ENCODE data around the gene POLA1. TPM values are rescaled to one million over a fixed set of nuclear protein-coding genes. Genes with fewer than 3 reads are reported as not detected.
"Not testable (repeated sequence)": the region's sequence is repeated elsewhere in the genome, so short reads cannot be mapped to it uniquely, and the experiment has no call there.

POLA1 gene
- polyA plus RNA-seq, 1 experiment, result 2.2 TPM

DNA sequence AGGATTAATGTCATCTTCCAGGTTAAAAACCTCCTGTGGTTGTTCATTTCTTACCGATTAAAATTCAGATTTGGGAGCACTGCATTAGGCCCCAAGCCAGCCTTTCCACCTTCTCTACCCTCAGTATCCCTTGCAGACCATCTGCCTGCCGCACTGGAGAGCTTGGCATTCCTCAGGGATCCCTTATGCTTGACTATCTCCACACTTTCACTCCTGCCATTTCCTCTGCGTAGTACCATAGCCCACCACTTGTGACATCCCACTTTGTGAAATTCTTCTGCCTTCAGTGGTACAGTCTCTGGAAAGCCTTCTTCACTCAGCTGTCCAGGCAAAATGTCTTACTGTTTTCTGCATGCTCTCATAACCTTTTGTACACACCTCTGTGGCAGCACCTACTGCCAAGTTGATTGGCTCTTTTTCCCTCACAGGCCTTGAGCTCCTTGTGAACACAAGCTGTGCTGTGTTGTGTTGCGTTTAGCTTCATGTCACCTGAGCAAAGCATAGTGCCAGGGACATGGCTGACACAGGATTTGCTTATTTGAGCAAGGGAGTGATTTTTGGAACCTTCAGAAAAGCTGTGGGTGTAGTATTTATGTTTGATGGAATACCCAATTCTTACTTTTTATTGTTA is 165.6 kb downstream of the POLA1 start:
- CTCF ChIA-PET, result interaction anchor here (3.0 kb wide), 1 partner anchor 19 kb away, joined by 14 read pairs; no protein-coding TSS in a partner anchor

DNA sequence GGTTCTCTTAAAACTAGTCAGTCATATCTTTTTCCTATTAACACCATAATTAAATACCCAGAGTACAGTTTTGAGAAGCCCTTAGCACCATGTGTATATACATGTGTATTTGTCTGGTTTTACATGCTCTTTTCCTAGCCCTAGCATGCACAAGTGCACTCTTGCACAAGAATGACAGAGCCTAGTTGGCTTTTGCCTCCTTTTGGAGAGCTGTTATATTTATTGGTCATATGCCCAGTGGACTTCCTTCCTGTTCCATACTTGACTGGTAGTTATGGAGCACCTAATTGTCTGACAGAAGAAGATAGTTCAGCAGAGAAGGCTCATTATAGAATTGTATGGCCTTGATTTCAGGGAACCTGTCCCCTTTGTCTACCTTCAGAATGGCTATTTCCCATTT is 166.4 kb downstream of the POLA1 start:
- POLR2A ChIA-PET, result no interaction called here
- TF ChIP-seq, protein P1, sequence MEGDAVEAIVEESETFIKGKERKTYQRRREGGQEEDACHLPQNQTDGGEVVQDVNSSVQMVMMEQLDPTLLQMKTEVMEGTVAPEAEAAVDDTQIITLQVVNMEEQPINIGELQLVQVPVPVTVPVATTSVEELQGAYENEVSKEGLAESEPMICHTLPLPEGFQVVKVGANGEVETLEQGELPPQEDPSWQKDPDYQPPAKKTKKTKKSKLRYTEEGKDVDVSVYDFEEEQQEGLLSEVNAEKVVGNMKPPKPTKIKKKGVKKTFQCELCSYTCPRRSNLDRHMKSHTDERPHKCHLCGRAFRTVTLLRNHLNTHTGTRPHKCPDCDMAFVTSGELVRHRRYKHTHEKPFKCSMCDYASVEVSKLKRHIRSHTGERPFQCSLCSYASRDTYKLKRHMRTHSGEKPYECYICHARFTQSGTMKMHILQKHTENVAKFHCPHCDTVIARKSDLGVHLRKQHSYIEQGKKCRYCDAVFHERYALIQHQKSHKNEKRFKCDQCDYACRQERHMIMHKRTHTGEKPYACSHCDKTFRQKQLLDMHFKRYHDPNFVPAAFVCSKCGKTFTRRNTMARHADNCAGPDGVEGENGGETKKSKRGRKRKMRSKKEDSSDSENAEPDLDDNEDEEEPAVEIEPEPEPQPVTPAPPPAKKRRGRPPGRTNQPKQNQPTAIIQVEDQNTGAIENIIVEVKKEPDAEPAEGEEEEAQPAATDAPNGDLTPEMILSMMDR (IDR thresholded peaks at IDR 0.05; ENCODE audit: low read depth, low read length), result no peak
- H3K27ac ChIP-seq (ENCODE audit: low read depth, low read length), result no peak overlapping the region
- H3K27me3 ChIP-seq (ENCODE audit: control insufficient read depth, insufficient read depth, low read length), result no peaks in the 10 kb centered on the region
- no peak overlapping the region for H3K4me3 ChIP-seq (ENCODE audit: low read depth, low read length)
- H3K9me3 ChIP-seq (ENCODE audit: control insufficient read depth, insufficient read depth, low read length), result no peaks in the 10 kb centered on the region
- no peak for DNase-seq (ENCODE audit: low read depth, low spot score)
- CTCF ChIA-PET, result interaction anchor here (3.0 kb wide), 1 partner anchor 20 kb away, joined by 14 read pairs; no protein-coding TSS in a partner anchor

More for the DNA sequence above, 165.6 kb downstream of the POLA1 start:
- H3K27me3 ChIP-seq (ENCODE audit: control insufficient read depth, insufficient read depth, low read length), result no peaks in the 10 kb centered on the region
- DNase-seq (ENCODE audit: low read depth, low spot score), result no peak
- POLR2A ChIA-PET, result no interaction called here
- H3K4me3 ChIP-seq (ENCODE audit: low read depth, low read length), result no peak overlapping the region
- no peak overlapping the region for H3K27ac ChIP-seq (ENCODE audit: low read depth, low read length)
- TF ChIP-seq, protein P1 (IDR thresholded peaks at IDR 0.05; ENCODE audit: low read depth, low read length), result no peak
- no peaks in the 10 kb centered on the region for H3K9me3 ChIP-seq (ENCODE audit: control insufficient read depth, insufficient read depth, low read length)

DNA sequence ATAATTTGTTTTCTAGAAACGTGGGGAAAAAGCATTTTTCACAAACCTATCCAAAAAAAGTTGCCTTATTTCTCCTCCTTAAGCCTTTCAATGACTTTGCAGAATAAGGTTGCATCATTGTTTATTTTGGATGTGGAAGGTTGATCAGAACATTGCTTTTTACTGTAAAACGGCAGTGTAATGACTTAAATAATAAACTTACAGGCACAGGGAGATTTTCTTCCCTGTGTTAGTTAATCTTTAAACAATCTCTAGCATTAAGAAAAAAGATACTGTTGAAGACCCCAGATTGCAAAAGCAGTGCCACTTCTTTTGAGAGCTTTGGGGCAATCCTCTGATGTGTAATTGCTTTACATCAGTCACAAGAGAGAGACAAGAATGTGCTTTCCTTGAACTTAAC is 168.6 kb downstream of the POLA1 start:
- H3K27ac ChIP-seq (ENCODE audit: low read depth, low read length), result peak overlapping the region; percentile 52
- no peak overlapping the region for H3K4me3 ChIP-seq (ENCODE audit: low read depth, low read length)
- no peaks in the 10 kb centered on the region for H3K27me3 ChIP-seq (ENCODE audit: control insufficient read depth, insufficient read depth, low read length)
- H3K9me3 ChIP-seq (ENCODE audit: control insufficient read depth, insufficient read depth, low read length), result no peaks in the 10 kb centered on the region
- TF ChIP-seq, protein P1 (IDR thresholded peaks at IDR 0.05; ENCODE audit: low read depth, low read length), result no peak
- no peak for DNase-seq (ENCODE audit: low read depth, low spot score)
- ChIA-PET POLR2A (no interaction called here), CTCF (interaction anchor here (1.2 kb wide), 1 partner anchor 23 kb away, joined by 3 read pairs; no protein-coding TSS in a partner anchor)

DNA sequence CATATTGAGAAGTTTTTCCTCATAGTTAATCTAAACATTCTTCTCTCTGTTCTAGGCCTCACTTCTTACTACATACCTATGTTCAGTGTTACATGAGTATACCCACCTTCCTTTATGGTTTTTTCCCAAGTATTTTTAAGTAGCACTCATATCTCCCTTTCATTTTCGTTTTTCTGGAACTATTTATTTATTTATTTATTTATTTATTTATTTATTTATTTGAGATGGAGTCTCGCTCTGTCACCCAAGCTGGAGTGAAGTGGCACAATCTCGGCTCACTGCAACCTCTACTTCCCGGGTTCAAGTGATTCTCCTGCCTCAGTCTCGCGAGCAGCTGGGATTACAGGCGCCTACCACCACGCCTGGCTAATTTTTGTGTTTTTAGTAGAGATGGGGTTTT is 170.1 kb downstream of the POLA1 start:
- H3K27ac ChIP-seq (ENCODE audit: low read depth, low read length); H3K27me3 ChIP-seq (ENCODE audit: control insufficient read depth, insufficient read depth, low read length); DNase-seq (ENCODE audit: low read depth, low spot score); POLR2A ChIA-PET; H3K9me3 ChIP-seq (ENCODE audit: control insufficient read depth, insufficient read depth, low read length); H3K4me3 ChIP-seq (ENCODE audit: low read depth, low read length): not testable (repeated sequence)
- CTCF ChIA-PET, result interaction anchor here (1.2 kb wide), 1 partner anchor 25 kb away, joined by 3 read pairs; no protein-coding TSS in a partner anchor

DNA sequence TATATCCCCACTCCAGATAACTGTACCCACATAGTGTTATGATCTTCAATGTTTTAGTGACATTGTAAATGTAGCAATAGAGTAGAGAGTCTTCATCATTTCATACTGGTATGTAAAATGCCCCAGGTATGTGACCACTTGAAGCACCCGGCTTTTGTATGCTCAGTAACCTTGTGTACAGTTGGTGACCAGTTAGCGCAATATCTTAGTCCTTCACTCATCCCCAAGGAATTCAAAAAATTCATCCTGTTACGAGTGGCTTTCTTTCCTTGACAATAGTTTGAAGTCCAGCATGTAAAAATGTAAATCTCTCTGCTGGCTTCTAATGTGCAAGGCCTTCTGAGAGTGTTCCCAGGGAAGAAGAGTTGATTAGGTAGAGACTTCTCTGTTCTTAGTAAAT is 176.4 kb downstream of the POLA1 start:
- ChIA-PET POLR2A (no interaction called here), CTCF (no interaction called here)
- Histone ChIP-seq H3K4me3 (ENCODE audit: low read depth, low read length) (no peak overlapping the region), H3K27me3 (ENCODE audit: control insufficient read depth, insufficient read depth, low read length) (no peaks in the 10 kb centered on the region), H3K27ac (ENCODE audit: low read depth, low read length) (no peak overlapping the region), H3K9me3 (ENCODE audit: control insufficient read depth, insufficient read depth, low read length) (no peaks in the 10 kb centered on the region)
- no peak for DNase-seq (ENCODE audit: low read depth, low spot score)
- TF ChIP-seq, protein P1 (IDR thresholded peaks at IDR 0.05; ENCODE audit: low read depth, low read length), result no peak

Data from AG04450 (cell line).